Mucosa of descending colon (tissue), 3 donors: ENCODE measurements around the gene KRTAP3-1. TPM values are rescaled to one million over a fixed set of nuclear protein-coding genes. Genes with fewer than 3 reads are reported as not detected.

Experiments used
- ATAC-seq: fragments of 200-7000 bp; cut with Tn5 transposase; one replicate; pipeline ENCODE4 v1.9.1; 2020; ENCODE audit warnings: mild to moderate bottlenecking, moderate library complexity
- DNase-seq, 3 donors: peaks; one replicate each; pipeline ENCODE4 v3.0.0-alpha.2; 2020
- H3K36me3 ChIP-seq: fragments of 200-600 bp; one replicate; pipeline ENCODE4 v1.8.0; 2021; ENCODE audit warnings: low read depth, mild to moderate bottlenecking
- H3K4me1 ChIP-seq: fragments of 200-600 bp; one replicate; pipeline ENCODE4 v1.8.0; 2021; ENCODE audit warnings: low read depth, mild to moderate bottlenecking
- H3K4me3 ChIP-seq: fragments of 200-600 bp; one replicate; pipeline ENCODE4 v1.8.0; 2021; ENCODE audit warnings: mild to moderate bottlenecking
- H3K9me3 ChIP-seq: fragments of 200-600 bp; one replicate; pipeline ENCODE4 v1.8.0; 2021; ENCODE audit warnings: mild to moderate bottlenecking
- intact Hi-C, 2 donors: fragments of 100-400 bp; cut with DNase I in 1 of 2; cut with micrococcal nuclease in 1 of 2; formaldehyde crosslinking; loops; one replicate each; pipeline versions ENCODE4 v1.11.0 to v1.11.1; 2022; cut with DNase I, micrococcal nuclease
- total RNA-seq, 3 donors: library from RNA; stranded (reverse); fragmentation: NEBNext Ultra II Directional in 2 of 3; extraction: Animal tissue kit (Norgen Biotek cat#: 25700) in 2 of 3; gene quantifications; one replicate each; pipeline versions ENCODE4 v1.2.1 to v1.2.4, GENCODE V29; 2021 to 2023
- TF ChIP-seq, protein P1 (sequence below): fragments of 200-600 bp; IDR thresholded peaks from one replicate; pipeline ENCODE4 v1.8.0; 2022; ENCODE audit warnings: antibody characterized with exemption, mild to moderate bottlenecking
- donor health status: DM: no; HTN: no; CAD: no; lungs with moderate emphysema.
- donor health status: DM: no; HTN: no; CAD: no.
- donor health status: DM: no; HTN: yes; CAD: no.

KRTAP3-1 gene
- total RNA-seq, 3 donors from 2014 or later, result not detected

DNA sequence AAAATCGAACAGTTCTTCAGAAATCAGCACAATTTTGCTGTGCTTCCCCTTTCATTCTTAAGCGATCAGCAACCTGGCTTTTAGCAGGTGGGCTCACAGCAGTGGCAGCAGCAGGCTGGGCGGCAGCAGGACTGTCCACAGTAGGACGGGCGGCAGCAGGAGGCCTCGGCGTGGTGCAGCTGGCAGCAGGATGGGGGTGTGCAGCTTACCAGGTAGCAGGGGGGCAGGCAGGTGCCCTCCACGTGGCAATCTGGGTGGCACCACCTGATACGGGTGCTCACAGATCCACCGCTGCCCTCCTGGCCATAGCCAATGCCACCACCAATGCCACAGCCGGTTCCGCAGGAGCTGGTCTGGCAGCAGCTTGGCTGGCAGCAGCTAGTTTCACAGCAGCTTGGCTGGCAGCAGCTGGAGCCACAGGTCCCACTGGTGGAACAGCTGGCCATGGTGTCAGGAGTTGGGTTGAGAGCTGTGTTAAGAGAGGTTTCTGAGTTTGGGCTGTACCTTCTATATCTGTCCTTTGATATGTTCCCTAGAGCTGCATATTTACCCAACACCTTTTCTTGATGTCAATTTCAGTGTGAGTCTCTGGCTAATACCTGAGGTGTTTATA is 20.8 kb upstream of the KRTAP3-1 start, which contains the start of gene KRTAP1-4:
TSS of gene KRTAP1-4 (minus strand) at position 563 of the 613 bp plus-strand sequence. CDS start at position 446, 117 bp downstream.
- Histone ChIP-seq H3K9me3 (no peaks in the 10 kb centered on the region), H3K4me1 (no peaks in the 10 kb centered on the region), H3K36me3 (no peaks in the 10 kb centered on the region), H3K4me3 (no peak within 1 kb of the TSS)
- no peak for DNase-seq
- ATAC-seq, result no peak
- TF ChIP-seq, protein P1, sequence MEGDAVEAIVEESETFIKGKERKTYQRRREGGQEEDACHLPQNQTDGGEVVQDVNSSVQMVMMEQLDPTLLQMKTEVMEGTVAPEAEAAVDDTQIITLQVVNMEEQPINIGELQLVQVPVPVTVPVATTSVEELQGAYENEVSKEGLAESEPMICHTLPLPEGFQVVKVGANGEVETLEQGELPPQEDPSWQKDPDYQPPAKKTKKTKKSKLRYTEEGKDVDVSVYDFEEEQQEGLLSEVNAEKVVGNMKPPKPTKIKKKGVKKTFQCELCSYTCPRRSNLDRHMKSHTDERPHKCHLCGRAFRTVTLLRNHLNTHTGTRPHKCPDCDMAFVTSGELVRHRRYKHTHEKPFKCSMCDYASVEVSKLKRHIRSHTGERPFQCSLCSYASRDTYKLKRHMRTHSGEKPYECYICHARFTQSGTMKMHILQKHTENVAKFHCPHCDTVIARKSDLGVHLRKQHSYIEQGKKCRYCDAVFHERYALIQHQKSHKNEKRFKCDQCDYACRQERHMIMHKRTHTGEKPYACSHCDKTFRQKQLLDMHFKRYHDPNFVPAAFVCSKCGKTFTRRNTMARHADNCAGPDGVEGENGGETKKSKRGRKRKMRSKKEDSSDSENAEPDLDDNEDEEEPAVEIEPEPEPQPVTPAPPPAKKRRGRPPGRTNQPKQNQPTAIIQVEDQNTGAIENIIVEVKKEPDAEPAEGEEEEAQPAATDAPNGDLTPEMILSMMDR, result no peak
- intact Hi-C loops, result no loop called here

DNA sequence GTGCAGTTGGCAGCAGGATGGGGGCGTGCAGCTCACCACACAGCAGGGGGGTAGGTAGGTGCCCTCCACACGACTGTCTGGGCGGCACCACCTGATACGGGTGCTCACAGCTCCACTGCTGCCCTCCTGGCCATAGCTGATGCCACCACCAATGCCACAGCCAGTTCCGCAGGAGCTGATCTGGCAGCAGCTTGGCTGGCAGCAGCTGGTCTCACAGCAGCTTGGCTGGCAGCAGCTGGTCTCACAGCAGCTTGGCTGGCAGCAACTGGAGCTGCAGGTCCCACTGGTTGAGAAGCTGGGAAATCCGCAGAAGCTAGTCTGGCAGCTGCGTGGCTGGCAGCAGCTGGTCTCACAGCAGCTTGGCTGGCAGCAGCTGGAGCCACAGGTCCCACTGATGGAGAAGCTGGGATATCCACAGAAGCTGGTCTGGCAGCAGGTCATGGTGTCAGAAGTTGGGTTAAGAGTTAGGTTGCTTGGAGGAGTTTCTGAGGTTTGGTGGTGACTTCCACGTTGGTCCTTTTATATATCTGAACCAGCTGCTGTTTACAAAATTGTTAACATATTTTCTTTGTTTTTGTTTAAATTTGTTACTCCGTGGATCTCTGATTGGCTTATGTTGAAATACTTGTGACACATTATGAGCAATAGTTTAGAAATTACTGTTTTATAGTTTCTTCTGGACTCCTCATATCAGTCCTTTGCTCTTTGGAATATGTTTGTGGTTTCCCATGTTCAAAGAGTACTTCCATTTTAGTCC is 18.0 kb upstream of the KRTAP3-1 start, which contains the start of gene KRTAP1-5:
TSS of gene KRTAP1-5 (minus strand) at position 494 of the 757 bp plus-strand sequence. CDS start at position 441, 53 bp downstream.
- ATAC-seq (no peak), DNase-seq (no peak)
- Histone ChIP-seq H3K4me3 (no peak within 1 kb of the TSS), H3K4me1 (no peaks in the 10 kb centered on the region), H3K9me3 (no peaks in the 10 kb centered on the region), H3K36me3 (no peaks in the 10 kb centered on the region)
- intact Hi-C loops, result no loop called here
- TF ChIP-seq, protein P1, result no peak

DNA sequence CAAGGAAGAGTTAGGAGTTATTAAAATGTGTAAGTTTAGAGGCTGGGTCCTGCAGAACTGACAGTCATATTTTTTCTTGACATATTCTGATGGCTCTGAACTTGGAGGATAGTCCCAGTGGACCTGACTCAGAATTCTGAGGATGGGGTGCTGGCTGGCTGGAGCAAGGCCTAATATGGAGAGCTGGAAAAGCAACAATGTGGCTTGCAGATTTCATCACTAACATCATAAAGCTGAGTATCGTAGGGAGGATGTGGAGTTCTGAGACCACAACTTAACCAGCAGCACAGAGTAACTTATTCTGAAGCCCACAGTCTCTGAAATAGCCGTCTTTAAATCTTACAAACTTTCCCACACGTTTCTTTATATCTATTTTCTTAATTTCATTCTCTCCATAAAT is 15.8 kb upstream of the KRTAP3-1 start:
- Histone ChIP-seq H3K36me3 (no peaks in the 10 kb centered on the region), H3K4me3 (no peak overlapping the region), H3K4me1 (no peaks in the 10 kb centered on the region), H3K9me3 (no peaks in the 10 kb centered on the region)
- ATAC-seq (no peak), DNase-seq (no peak)
- TF ChIP-seq, protein P1, result no peak
- intact Hi-C loops, result no loop called here

DNA sequence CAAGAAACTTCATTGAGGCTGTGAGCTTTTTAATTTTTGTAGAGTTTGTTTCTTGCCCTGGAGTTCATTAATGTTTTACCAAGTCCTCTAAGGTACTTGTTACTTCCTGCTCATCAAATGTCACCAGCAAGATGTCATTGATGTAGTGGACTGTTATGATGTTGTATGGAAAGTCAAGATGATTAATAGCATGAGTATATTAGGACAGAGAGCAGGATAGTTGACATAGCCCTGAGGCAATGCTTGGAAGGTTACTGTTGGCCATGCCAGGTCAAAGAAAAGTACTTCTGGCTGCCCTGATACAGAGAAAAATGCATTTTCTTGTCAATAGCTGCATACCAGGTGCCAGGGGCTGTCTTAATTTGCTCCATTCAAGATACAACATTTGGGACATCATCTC is 11.4 kb upstream of the KRTAP3-1 start:
- Histone ChIP-seq H3K36me3 (no peaks in the 10 kb centered on the region), H3K4me3 (no peak overlapping the region), H3K9me3 (no peaks in the 10 kb centered on the region), H3K4me1 (no peaks in the 10 kb centered on the region)
- ATAC-seq (no peak), DNase-seq (no peak)
- TF ChIP-seq, protein P1, result no peak
- intact Hi-C loops, result no loop called here

DNA sequence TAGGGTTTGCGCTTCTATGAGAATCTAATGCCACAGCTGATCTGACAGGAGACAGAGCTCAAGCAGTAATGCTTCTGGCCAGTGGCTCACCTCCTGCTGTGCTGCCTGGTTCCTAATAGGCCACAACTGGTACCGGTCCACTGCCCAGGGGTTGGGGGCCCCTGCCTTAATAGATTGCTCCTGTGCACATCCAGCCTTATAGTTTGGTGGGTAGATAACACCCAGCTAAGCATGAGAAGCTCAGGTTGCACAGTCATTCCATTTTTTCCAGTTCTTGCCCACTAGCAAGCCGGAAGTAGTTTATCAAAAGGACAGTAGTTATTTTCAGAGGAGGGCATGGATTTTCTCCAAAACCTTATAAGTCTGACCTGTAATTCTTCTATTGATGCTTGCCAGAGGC is 10.5 kb upstream of the KRTAP3-1 start:
- H3K36me3 ChIP-seq, result no peaks in the 10 kb centered on the region
- ATAC-seq (no peak), DNase-seq (no peak)
- H3K9me3 ChIP-seq, result no peaks in the 10 kb centered on the region
- TF ChIP-seq, protein P1, result no peak
- H3K4me1 ChIP-seq, result no peaks in the 10 kb centered on the region
- intact Hi-C loops, result no loop called here
- no peak overlapping the region for H3K4me3 ChIP-seq
